HepG2 (cell line): Measurements from ENCODE around the gene ZNF287. TPM values are rescaled to one million over a fixed set of nuclear protein-coding genes. Genes with fewer than 3 reads are reported as not detected.

Experiments
- ATF5 ChIP-seq: sonication (generic); formaldehyde crosslinking; IDR thresholded peaks from 2 replicates; pipeline ENCODE4 v1.4.0; 2020; ENCODE audit warnings: mild to moderate bottlenecking, low read depth, missing genetic modification reagents
- ATF6 ChIP-seq: sonication (generic); formaldehyde crosslinking; conservative IDR thresholded peaks from 2 replicates; pipeline ENCODE4 v1.4.0; 2020; ENCODE audit warnings: missing genetic modification reagents
- BCL6 ChIP-seq: IDR thresholded peaks from 2 replicates; pipeline ENCODE4 v1.6.1; 2016; ENCODE audit warnings: missing genetic modification reagents, missing compliant biosample characterization
- CENPX ChIP-seq: sonication (generic); formaldehyde crosslinking; IDR thresholded peaks from 2 replicates; pipeline ENCODE4 v1.9.0; 2021; ENCODE audit warnings: mild to moderate bottlenecking, missing genetic modification reagents, moderate library complexity
- MAX ChIP-seq: IDR thresholded peaks from 2 replicates; pipeline ENCODE4 v1.6.1; 2012; ENCODE audit warnings: inconsistent platforms
- MBD4 ChIP-seq: IDR thresholded peaks from 2 replicates; pipeline ENCODE4 v1.6.1; 2012; ENCODE audit warnings: low read length, inconsistent platforms, borderline replicate concordance
- MBNL3 ChIP-seq: fragments of 250-450 bp; sonication (Bioruptor Pico); conservative IDR thresholded peaks from 2 replicates; pipeline ENCODE4 v1.8.0; 2022; ENCODE audit warnings: mild to moderate bottlenecking, inconsistent platforms
- ONECUT2 ChIP-seq: sonication (generic); formaldehyde crosslinking; IDR thresholded peaks from 2 replicates; pipeline ENCODE4 v1.4.0; 2020; ENCODE audit warnings: missing genetic modification reagents
- PLRG1 ChIP-seq: fragments of 450-650 bp; conservative IDR thresholded peaks from 2 replicates; pipeline ENCODE4 v1.6.1; 2016
- POGZ ChIP-seq: sonication (generic); formaldehyde crosslinking; IDR thresholded peaks from 2 replicates; pipeline ENCODE4 v1.4.0; 2020; ENCODE audit warnings: mild to moderate bottlenecking, missing genetic modification reagents
- ZNF143 ChIP-seq: sonication (generic); formaldehyde crosslinking; IDR thresholded peaks from 2 replicates; pipeline ENCODE4 v1.4.0; 2020; ENCODE audit warnings: missing genetic modification reagents
- ZNF235 ChIP-seq: sonication (generic); formaldehyde crosslinking; IDR thresholded peaks from 2 replicates; pipeline ENCODE4 v1.8.1; 2023; ENCODE audit warnings: mild to moderate bottlenecking, missing genetic modification reagents, borderline replicate concordance
- ZNF274 ChIP-seq: sonication (generic); formaldehyde crosslinking; IDR thresholded peaks from 2 replicates; pipeline ENCODE4 v1.5.1; 2020; ENCODE audit warnings: mild to moderate bottlenecking, missing genetic modification reagents
- ZNF513 ChIP-seq: sonication (generic); formaldehyde crosslinking; conservative IDR thresholded peaks from 2 replicates; pipeline ENCODE4 v1.5.0; 2020; ENCODE audit warnings: missing genetic modification reagents
- ZNF597 ChIP-seq: sonication (generic); formaldehyde crosslinking; IDR thresholded peaks from 2 replicates; pipeline ENCODE4 v1.5.0; 2020; ENCODE audit warnings: missing genetic modification reagents
- ZNF646 ChIP-seq: sonication (generic); formaldehyde crosslinking; IDR thresholded peaks from 2 replicates; pipeline ENCODE4 v1.9.0; 2021; ENCODE audit warnings: mild to moderate bottlenecking, missing genetic modification reagents
- ZNF773 ChIP-seq: sonication (generic); formaldehyde crosslinking; IDR thresholded peaks from 2 replicates; pipeline ENCODE4 v1.4.0; 2020; ENCODE audit warnings: missing genetic modification reagents, borderline replicate concordance
- polyA plus RNA-seq, 8 experiments: library from polyadenylated mRNA; depleted of rRNA in 3 of 8; stranded (reverse) in 7 of 8; unstranded in 1 of 8; fragments of >200 nt; fragmentation: Illumina TruSeq in 4 of 8; extraction: Trizol in 4 of 8; gene quantifications; 2 replicates each; pipeline versions ENCODE4 v1.2.1 to v1.2.3, GENCODE V29; 2011 to 2016; ENCODE audit warnings: low read depth in 4 of 8, missing spikeins in 1 of 8, mixed read lengths in 1 of 8; ENCODE audit not compliant: insufficient read depth in 1 of 8
- total RNA-seq, 5 experiments: library from RNA; depleted of rRNA; stranded (reverse); fragments of >200 nt; fragmentation: Illumina TruSeq; extraction: Trizol; gene quantifications; 2 replicates each; pipeline ENCODE4 v1.2.3, GENCODE V29; 2016; ENCODE audit warnings: low read depth in 1 of 5

Gene ZNF287
- total and polyA plus RNA-seq, 2 of the 13 experiments (the other 11 are each of a cell fraction or from before 2014, with no cell fraction given) = 0.21 TPM; not detected in 1

- TF ChIP-seq MAX (peak; percentile 68), ZNF773 (CRISPR knock-in tag) (no peak), ZNF143 (CRISPR knock-in tag) (no peak), MBD4 (no peak), POGZ (CRISPR knock-in tag) (no peak; the same call in 1 of the 2 replicates), ZNF235 (no peak), ZNF513 (no peak), ZNF274 (CRISPR knock-in tag) (peak; percentile 75), ZNF597 (CRISPR knock-in tag) (no peak), ATF6 (CRISPR knock-in tag) (no peak), PLRG1 (no peak), CENPX (no peak), ONECUT2 (CRISPR knock-in tag) (no peak), ZNF646 (CRISPR knock-in tag) (no peak), ATF5 (no peak), MBNL3 (CRISPR knock-in tag) (no peak), BCL6 (CRISPR knock-in tag) (peak; percentile 7; the same call in 1 of the 2 replicates)
Measured at GRCh38 chr17:16589097-16589969, 20.3 kb upstream of the ZNF287 start (continued).
